Neural cell (in vitro differentiated cells): Measurements from ENCODE around the gene DDX49. TPM values are rescaled to one million over a fixed set of nuclear protein-coding genes. Genes with fewer than 3 reads are reported as not detected.

Experiments
- H2AFZ ChIP-seq: fragments of 200-600, 300-800 bp; sonication (generic), shearing (Covaris generic); 2 replicates; pipeline ENCODE4 v1.6.0; 2014; ENCODE audit warnings: low read depth, mild to moderate bottlenecking, antibody characterized with exemption, low read length, moderate library complexity
- H3F3A ChIP-seq: fragments of 200-600 bp; shearing (Covaris generic); 2 replicates; pipeline ENCODE4 v1.6.1; 2016; ENCODE audit warnings: mild to moderate bottlenecking, moderate library complexity, mixed read lengths, antibody characterized with exemption, low read length; ENCODE audit not compliant: insufficient read depth, poor library complexity, severe bottlenecking
- H3K27ac ChIP-seq: fragments of 200-600, 300-800 bp; sonication (generic), shearing (Covaris generic); 2 replicates; pipeline ENCODE4 v1.5.1; 2014; ENCODE audit warnings: mild to moderate bottlenecking, low read length, moderate library complexity
- H3K27me3 ChIP-seq: fragments of 300-800, 200-600 bp; sonication (generic), shearing (Covaris generic); 2 replicates; pipeline ENCODE4 v1.6.0; 2014; ENCODE audit warnings: mild to moderate bottlenecking, low read depth, low read length, moderate library complexity; ENCODE audit not compliant: insufficient read depth
- H3K36me3 ChIP-seq: fragments of 300-800, 200-600 bp; sonication (generic), shearing (Covaris generic); 2 replicates; pipeline ENCODE4 v1.5.1; 2014; ENCODE audit warnings: mild to moderate bottlenecking, antibody characterized with exemption, low read length, moderate library complexity; ENCODE audit not compliant: insufficient read depth
- H3K4me2 ChIP-seq: fragments of 300-800, 200-600 bp; sonication (generic), shearing (Covaris generic); 2 replicates; pipeline ENCODE4 v1.6.0; 2014; ENCODE audit warnings: mild to moderate bottlenecking, low read length
- H3K4me3 ChIP-seq: fragments of 300-800, 200-600 bp; sonication (generic), shearing (Covaris generic); 2 replicates; pipeline ENCODE4 v1.5.1; 2014; ENCODE audit warnings: mild to moderate bottlenecking, low read length, moderate library complexity
- H3K79me2 ChIP-seq: fragments of 200-600 bp; shearing (Covaris generic); replicated peaks from 2 replicates; pipeline ENCODE4 v1.6.0; 2014; ENCODE audit warnings: mild to moderate bottlenecking, low read length, moderate library complexity; ENCODE audit not compliant: insufficient read depth
- H3K9ac ChIP-seq: fragments of 300-800, 200-600 bp; sonication (generic), shearing (Covaris generic); 2 replicates; pipeline ENCODE4 v1.6.1; 2016; ENCODE audit warnings: mild to moderate bottlenecking, low read length, mixed read lengths
- H3K9me2 ChIP-seq: fragments of 200-600 bp; shearing (Covaris generic); 2 replicates; pipeline ENCODE4 v1.6.1; 2016; ENCODE audit warnings: mild to moderate bottlenecking, low read length, mixed read lengths; ENCODE audit not compliant: insufficient read depth
- H3K9me3 ChIP-seq: fragments of 200-600, 300-800 bp; sonication (generic), shearing (Covaris generic); 2 replicates; pipeline ENCODE4 v1.6.1; 2016; ENCODE audit warnings: mild to moderate bottlenecking, mixed run types, low read length, moderate library complexity, mixed read lengths
- H4K20me1 ChIP-seq: fragments of 200-600 bp; shearing (Covaris generic); 2 replicates; pipeline ENCODE4 v1.6.1; 2016; ENCODE audit warnings: mild to moderate bottlenecking, mixed run types; ENCODE audit not compliant: insufficient read depth
- EP300 ChIP-seq: fragments of 450-650 bp; conservative IDR thresholded peaks from 2 replicates; pipeline ENCODE4 v1.6.1; 2014; ENCODE audit warnings: antibody characterized with exemption, mild to moderate bottlenecking, moderate library complexity; ENCODE audit not compliant: poor library complexity, severe bottlenecking
- EZH2 ChIP-seq: fragments of 200-600, 300-800 bp; shearing (Covaris generic), sonication (generic); IDR thresholded peaks from 2 replicates; pipeline ENCODE4 v1.6.1; 2014; ENCODE audit warnings: antibody characterized with exemption, low read length, borderline replicate concordance, mild to moderate bottlenecking; ENCODE audit not compliant: insufficient read depth, poor library complexity, severe bottlenecking
- MXI1 ChIP-seq: fragments of 450-650 bp; conservative IDR thresholded peaks from 2 replicates; pipeline ENCODE4 v1.6.1; 2014; ENCODE audit warnings: antibody characterized with exemption, mild to moderate bottlenecking; ENCODE audit not compliant: poor library complexity, severe bottlenecking
- POLR2AphosphoS5 ChIP-seq: IDR thresholded peaks from 2 replicates; pipeline ENCODE4 v1.6.1; 2012
- RAD21 ChIP-seq: fragments of 450-650 bp; conservative IDR thresholded peaks from 2 replicates; pipeline ENCODE4 v1.6.1; 2014; ENCODE audit warnings: antibody characterized with exemption, mild to moderate bottlenecking, moderate library complexity
- SMC3 ChIP-seq: fragments of 450-650 bp; conservative IDR thresholded peaks from 2 replicates; pipeline ENCODE4 v1.6.1; 2014; ENCODE audit warnings: antibody characterized with exemption, mild to moderate bottlenecking, moderate library complexity; ENCODE audit not compliant: poor library complexity
- TAF1 ChIP-seq: IDR thresholded peaks from 2 replicates; pipeline ENCODE4 v1.6.1; 2012; ENCODE audit warnings: low read depth
- polyA plus RNA-seq: library from polyadenylated mRNA; depleted of rRNA; stranded (reverse); fragments of >200 nt; gene quantifications from 2 replicates; pipeline ENCODE4 v1.2.3, GENCODE V29; 2014
- TF ChIP-seq, protein P1 (sequence below): fragments of 450-650 bp; IDR thresholded peaks from 2 replicates; pipeline ENCODE4 v1.5.1; 2014; ENCODE audit warnings: antibody characterized with exemption, mild to moderate bottlenecking, moderate library complexity; ENCODE audit not compliant: poor library complexity, severe bottlenecking
- TF ChIP-seq, protein P2 (sequence below): IDR thresholded peaks from 2 replicates; pipeline ENCODE4 v1.6.1; 2012; ENCODE audit warnings: borderline replicate concordance

The DDX49 gene
- polyA plus RNA-seq, 1 donor from 2014 or later = 90.7 TPM

DNA sequence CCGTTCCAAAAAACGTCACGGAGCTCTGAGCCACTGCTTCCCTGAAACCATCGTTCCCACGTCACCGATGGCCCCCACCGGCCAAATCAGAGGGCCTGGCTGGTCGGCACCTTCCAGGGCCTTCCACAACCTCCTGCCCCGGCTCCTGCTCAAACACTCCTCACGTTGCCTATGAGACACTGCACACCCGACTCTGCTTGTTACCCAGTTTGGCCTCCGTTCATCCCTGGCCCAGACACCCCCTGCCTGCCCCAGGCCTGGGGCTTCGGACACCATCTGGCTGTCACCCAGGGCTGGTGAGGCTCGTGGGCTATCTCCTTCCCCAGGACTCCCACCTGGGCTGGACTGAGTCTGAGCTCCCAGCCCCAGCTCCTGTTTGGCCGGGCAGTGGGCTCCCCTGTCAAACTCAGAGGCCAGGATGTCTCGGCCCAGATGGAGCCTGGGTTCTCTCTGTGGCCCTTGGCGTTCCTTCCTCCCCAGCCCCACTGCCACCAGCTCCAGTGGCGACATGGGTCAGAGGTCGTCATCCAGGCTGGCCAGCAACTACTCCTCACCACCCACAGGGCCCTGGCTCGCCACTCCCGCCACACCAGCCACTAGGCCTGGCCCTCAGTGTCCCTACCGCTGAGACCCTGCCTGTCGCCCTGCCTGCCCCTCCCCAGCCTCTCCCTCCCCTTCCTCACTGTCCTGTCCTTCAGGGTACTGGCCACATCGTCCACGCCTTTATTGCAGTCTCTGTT is 41.3 kb upstream of the DDX49 start:
- no peaks in the 10 kb centered on the region for H3K27me3 ChIP-seq
- peaks cover 20% of the 10 kb centered on the region for H3K36me3 ChIP-seq
- no peaks in the 10 kb centered on the region for H3K9me3 ChIP-seq

DNA sequence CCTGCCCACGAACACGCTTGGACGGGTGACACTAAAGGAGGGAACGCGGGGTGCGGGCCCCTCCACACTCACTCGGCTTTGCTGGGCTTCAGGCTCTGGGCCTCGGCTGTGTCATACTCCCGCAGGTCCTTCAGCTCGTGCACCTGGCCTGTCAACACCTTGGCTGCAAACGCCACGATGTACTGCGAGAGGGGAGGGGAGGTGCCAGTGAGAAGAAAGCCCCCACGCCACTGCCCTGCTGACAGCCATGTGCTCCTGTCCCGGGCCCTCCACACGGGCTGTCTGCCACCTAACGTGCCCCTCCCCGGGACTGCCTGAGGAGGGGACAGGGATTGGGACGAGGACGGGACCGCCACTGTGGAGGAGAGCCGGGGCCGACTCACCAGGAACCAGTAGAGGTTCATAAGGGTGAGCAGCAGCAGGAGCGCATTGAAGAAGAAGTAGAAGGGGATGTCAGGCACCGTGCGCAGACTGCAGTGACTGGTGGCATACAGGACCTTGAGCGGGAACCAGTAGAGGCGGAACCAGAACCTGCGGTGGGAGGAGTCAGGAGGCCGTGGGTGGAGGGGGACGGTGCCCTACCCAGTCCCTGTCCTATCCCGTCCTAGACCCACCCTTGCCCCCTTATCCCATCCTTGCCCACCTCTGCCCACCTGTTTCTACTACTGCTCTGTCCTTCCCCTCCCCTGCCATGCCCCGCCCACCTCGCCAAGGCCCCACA is 40.5 kb upstream of the DDX49 start:
- Histone ChIP-seq H3K9me2 (no peaks in the 10 kb centered on the region), H3K27ac (no peak overlapping the region), H3K4me2 (no peak overlapping the region), H3F3A (no peaks in the 10 kb centered on the region), H2AFZ (no peak overlapping the region), H4K20me1 (no peaks in the 10 kb centered on the region), H3K9ac (no peak overlapping the region), H3K36me3 (peaks cover 20% of the 10 kb centered on the region), H3K9me3 (no peaks in the 10 kb centered on the region), H3K4me3 (no peak overlapping the region), H3K27me3 (no peaks in the 10 kb centered on the region), H3K79me2 (no peaks in the 10 kb centered on the region)
- no peak for TF ChIP-seq EP300
- no peak for TF ChIP-seq POLR2AphosphoS5

More for the DNA sequence above, 41.3 kb upstream of the DDX49 start:
- H3K4me3 ChIP-seq = no peak overlapping the region
- H3K9me2 ChIP-seq = no peaks in the 10 kb centered on the region
- no peak overlapping the region for H2AFZ ChIP-seq
- no peaks in the 10 kb centered on the region for H4K20me1 ChIP-seq
- H3K9ac ChIP-seq = no peak overlapping the region
- no peak overlapping the region for H3K27ac ChIP-seq
- H3K79me2 ChIP-seq = no peaks in the 10 kb centered on the region
- H3K4me2 ChIP-seq = no peak overlapping the region
- no peak for TF ChIP-seq EP300
- no peak for TF ChIP-seq MXI1
- TF ChIP-seq, protein P1, sequence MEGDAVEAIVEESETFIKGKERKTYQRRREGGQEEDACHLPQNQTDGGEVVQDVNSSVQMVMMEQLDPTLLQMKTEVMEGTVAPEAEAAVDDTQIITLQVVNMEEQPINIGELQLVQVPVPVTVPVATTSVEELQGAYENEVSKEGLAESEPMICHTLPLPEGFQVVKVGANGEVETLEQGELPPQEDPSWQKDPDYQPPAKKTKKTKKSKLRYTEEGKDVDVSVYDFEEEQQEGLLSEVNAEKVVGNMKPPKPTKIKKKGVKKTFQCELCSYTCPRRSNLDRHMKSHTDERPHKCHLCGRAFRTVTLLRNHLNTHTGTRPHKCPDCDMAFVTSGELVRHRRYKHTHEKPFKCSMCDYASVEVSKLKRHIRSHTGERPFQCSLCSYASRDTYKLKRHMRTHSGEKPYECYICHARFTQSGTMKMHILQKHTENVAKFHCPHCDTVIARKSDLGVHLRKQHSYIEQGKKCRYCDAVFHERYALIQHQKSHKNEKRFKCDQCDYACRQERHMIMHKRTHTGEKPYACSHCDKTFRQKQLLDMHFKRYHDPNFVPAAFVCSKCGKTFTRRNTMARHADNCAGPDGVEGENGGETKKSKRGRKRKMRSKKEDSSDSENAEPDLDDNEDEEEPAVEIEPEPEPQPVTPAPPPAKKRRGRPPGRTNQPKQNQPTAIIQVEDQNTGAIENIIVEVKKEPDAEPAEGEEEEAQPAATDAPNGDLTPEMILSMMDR = no peak
- no peak for TF ChIP-seq SMC3
- TF ChIP-seq EZH2 = no peak
- TF ChIP-seq, protein P2, sequence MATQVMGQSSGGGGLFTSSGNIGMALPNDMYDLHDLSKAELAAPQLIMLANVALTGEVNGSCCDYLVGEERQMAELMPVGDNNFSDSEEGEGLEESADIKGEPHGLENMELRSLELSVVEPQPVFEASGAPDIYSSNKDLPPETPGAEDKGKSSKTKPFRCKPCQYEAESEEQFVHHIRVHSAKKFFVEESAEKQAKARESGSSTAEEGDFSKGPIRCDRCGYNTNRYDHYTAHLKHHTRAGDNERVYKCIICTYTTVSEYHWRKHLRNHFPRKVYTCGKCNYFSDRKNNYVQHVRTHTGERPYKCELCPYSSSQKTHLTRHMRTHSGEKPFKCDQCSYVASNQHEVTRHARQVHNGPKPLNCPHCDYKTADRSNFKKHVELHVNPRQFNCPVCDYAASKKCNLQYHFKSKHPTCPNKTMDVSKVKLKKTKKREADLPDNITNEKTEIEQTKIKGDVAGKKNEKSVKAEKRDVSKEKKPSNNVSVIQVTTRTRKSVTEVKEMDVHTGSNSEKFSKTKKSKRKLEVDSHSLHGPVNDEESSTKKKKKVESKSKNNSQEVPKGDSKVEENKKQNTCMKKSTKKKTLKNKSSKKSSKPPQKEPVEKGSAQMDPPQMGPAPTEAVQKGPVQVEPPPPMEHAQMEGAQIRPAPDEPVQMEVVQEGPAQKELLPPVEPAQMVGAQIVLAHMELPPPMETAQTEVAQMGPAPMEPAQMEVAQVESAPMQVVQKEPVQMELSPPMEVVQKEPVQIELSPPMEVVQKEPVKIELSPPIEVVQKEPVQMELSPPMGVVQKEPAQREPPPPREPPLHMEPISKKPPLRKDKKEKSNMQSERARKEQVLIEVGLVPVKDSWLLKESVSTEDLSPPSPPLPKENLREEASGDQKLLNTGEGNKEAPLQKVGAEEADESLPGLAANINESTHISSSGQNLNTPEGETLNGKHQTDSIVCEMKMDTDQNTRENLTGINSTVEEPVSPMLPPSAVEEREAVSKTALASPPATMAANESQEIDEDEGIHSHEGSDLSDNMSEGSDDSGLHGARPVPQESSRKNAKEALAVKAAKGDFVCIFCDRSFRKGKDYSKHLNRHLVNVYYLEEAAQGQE = no peak
- TF ChIP-seq POLR2AphosphoS5 = no peak
- no peak for TF ChIP-seq RAD21
- TF ChIP-seq TAF1 = no peak
- H3F3A ChIP-seq = no peaks in the 10 kb centered on the region
